HEK293 (cell line): ENCODE measurements around the gene LOXL1.
A peak's percentile ranks its signal among the peaks of the same experiment; 100 is the strongest.

Experiments used
- CTCF ChIA-PET: fragments of 350-600 bp; formaldehyde crosslinking; extraction: SDS; loops from one replicate; lab custom pipeline; 2021; ENCODE audit warnings: antibody characterized with exemption; lab: Yijun Ruan, JAX
- POLR2A ChIA-PET: fragments of 300-600 bp; formaldehyde crosslinking; extraction: SDS; loops from one replicate; lab custom pipeline; 2020; ENCODE audit warnings: antibody characterized with exemption, inconsistent platforms; lab: Yijun Ruan, JAX
- H3K27ac ChIP-seq: fragments of 200-500 bp; sonication (Bioruptor generic); 2 replicates; pipeline ENCODE4 v1.5.1; 2014; ENCODE audit warnings: low read depth, low read length, control low read depth, inconsistent platforms; ENCODE audit errors: extremely low read depth
- H3K36me3 ChIP-seq, 2 experiments: fragments of 200-500 bp in 1 of 2; sonication (Bioruptor generic) in 1 of 2; 1 replicate in 1 of 2; 2 replicates in 1 of 2; pipeline ENCODE4 v1.5.1; 2014 to 2017; ENCODE audit warnings: inconsistent platforms in 2 of 2, low read length in 2 of 2; ENCODE audit not compliant: control insufficient read depth in 2 of 2, insufficient read depth in 1 of 2
- H3K4me1 ChIP-seq: fragments of 200-500 bp; sonication (Bioruptor generic); 2 replicates; pipeline ENCODE4 v1.5.1; 2014; ENCODE audit warnings: mild to moderate bottlenecking, low read length, inconsistent platforms; ENCODE audit not compliant: control insufficient read depth, insufficient read depth
- H3K4me3 ChIP-seq: 2 replicates; pipeline ENCODE4 v1.5.1; 2011; ENCODE audit warnings: low read depth, mild to moderate bottlenecking, control low read depth, low read length, moderate library complexity
- H3K9me3 ChIP-seq: fragments of 200-500 bp; sonication (Bioruptor generic); 2 replicates; pipeline ENCODE4 v1.5.1; 2014; ENCODE audit warnings: low read depth, low read length, inconsistent platforms; ENCODE audit not compliant: control insufficient read depth, insufficient read depth
- EGR2 ChIP-seq: fragments of 450-650 bp; formaldehyde crosslinking; IDR thresholded peaks from 2 replicates; pipeline ENCODE4 v1.5.1; 2016; ENCODE audit warnings: low read depth, missing biosample characterization, missing genetic modification characterization
- KLF1 ChIP-seq: fragments of 450-650 bp; formaldehyde crosslinking; IDR thresholded peaks from 2 replicates; pipeline ENCODE4 v1.5.1; 2016; ENCODE audit warnings: missing biosample characterization, missing genetic modification characterization
- KLF9 ChIP-seq: fragments of 450-650 bp; formaldehyde crosslinking; IDR thresholded peaks from 2 replicates; pipeline ENCODE4 v1.5.1; 2016; ENCODE audit warnings: missing biosample characterization, missing genetic modification characterization, low read depth
- RBAK ChIP-seq: fragments of 450-650 bp; formaldehyde crosslinking; IDR thresholded peaks from 2 replicates; pipeline ENCODE4 v1.5.1; 2016; ENCODE audit warnings: missing biosample characterization, missing genetic modification characterization
- TRIM28 ChIP-seq: IDR thresholded peaks from 2 replicates; pipeline ENCODE4 v1.6.1; 2011; ENCODE audit warnings: low read length, control low read depth, borderline replicate concordance
- YY2 ChIP-seq: fragments of 450-650 bp; formaldehyde crosslinking; IDR thresholded peaks from 2 replicates; pipeline ENCODE4 v1.5.1; 2016; ENCODE audit warnings: missing biosample characterization, missing genetic modification characterization
- ZBTB17 ChIP-seq: fragments of 450-650 bp; formaldehyde crosslinking; IDR thresholded peaks from 2 replicates; pipeline ENCODE4 v1.5.1; 2016; ENCODE audit warnings: missing biosample characterization, missing genetic modification characterization
- ZBTB21 ChIP-seq: fragments of 450-650 bp; formaldehyde crosslinking; IDR thresholded peaks from 2 replicates; pipeline ENCODE4 v1.5.1; 2017; ENCODE audit warnings: missing biosample characterization, missing genetic modification characterization
- ZBTB44 ChIP-seq: fragments of 450-650 bp; IDR thresholded peaks from 2 replicates; pipeline ENCODE4 v1.5.1; 2018; ENCODE audit warnings: missing biosample characterization, mild to moderate bottlenecking, missing genetic modification characterization
- ZIC2 ChIP-seq: fragments of 450-650 bp; formaldehyde crosslinking; IDR thresholded peaks from 2 replicates; pipeline ENCODE4 v1.5.1; 2016; ENCODE audit warnings: missing biosample characterization, missing genetic modification characterization
- ZNF121 ChIP-seq: fragments of 450-650 bp; formaldehyde crosslinking; IDR thresholded peaks from 2 replicates; pipeline ENCODE4 v1.5.1; 2016; ENCODE audit warnings: missing biosample characterization, missing genetic modification characterization
- ZNF239 ChIP-seq: fragments of 450-650 bp; formaldehyde crosslinking; IDR thresholded peaks from 2 replicates; pipeline ENCODE4 v1.5.1; 2016; ENCODE audit warnings: missing biosample characterization, missing genetic modification characterization
- ZNF324 ChIP-seq: fragments of 450-650 bp; formaldehyde crosslinking; IDR thresholded peaks from 2 replicates; pipeline ENCODE4 v1.5.1; 2016; ENCODE audit warnings: missing biosample characterization, missing genetic modification characterization
- ZNF394 ChIP-seq: fragments of 450-650 bp; formaldehyde crosslinking; IDR thresholded peaks from 2 replicates; pipeline ENCODE4 v1.5.1; 2016; ENCODE audit warnings: missing biosample characterization, missing genetic modification characterization, mild to moderate bottlenecking, moderate library complexity, borderline replicate concordance
- ZNF426 ChIP-seq: fragments of 450-650 bp; formaldehyde crosslinking; IDR thresholded peaks from 2 replicates; pipeline ENCODE4 v1.5.1; 2017; ENCODE audit warnings: missing biosample characterization, missing genetic modification characterization, mild to moderate bottlenecking, inconsistent platforms, moderate library complexity
- ZNF544 ChIP-seq: fragments of 450-650 bp; formaldehyde crosslinking; IDR thresholded peaks from 2 replicates; pipeline ENCODE4 v1.5.0; 2017; ENCODE audit warnings: missing biosample characterization, missing genetic modification characterization
- ZNF560 ChIP-seq: fragments of 450-650 bp; formaldehyde crosslinking; IDR thresholded peaks from 2 replicates; pipeline ENCODE4 v1.5.1; 2017; ENCODE audit warnings: missing biosample characterization, missing genetic modification characterization, borderline replicate concordance
- ZNF571 ChIP-seq: fragments of 450-650 bp; formaldehyde crosslinking; IDR thresholded peaks from 2 replicates; pipeline ENCODE4 v1.5.0; 2017; ENCODE audit warnings: missing biosample characterization, missing genetic modification characterization
- ZNF629 ChIP-seq: fragments of 450-650 bp; formaldehyde crosslinking; IDR thresholded peaks from 2 replicates; pipeline ENCODE4 v1.5.1; 2017; ENCODE audit warnings: missing biosample characterization, missing genetic modification characterization
- ZNF654 ChIP-seq: fragments of 450-650 bp; formaldehyde crosslinking; IDR thresholded peaks from 2 replicates; pipeline ENCODE4 v1.5.1; 2016; ENCODE audit warnings: low read depth, missing biosample characterization, missing genetic modification characterization
- ZNF660 ChIP-seq: fragments of 450-650 bp; IDR thresholded peaks from 2 replicates; pipeline ENCODE4 v1.5.1; 2018; ENCODE audit warnings: missing biosample characterization, mild to moderate bottlenecking, missing genetic modification characterization
- ZNF791 ChIP-seq: fragments of 450-650 bp; formaldehyde crosslinking; IDR thresholded peaks from 2 replicates; pipeline ENCODE4 v1.5.1; 2016; ENCODE audit warnings: missing biosample characterization, missing genetic modification characterization
- ZNF830 ChIP-seq: fragments of 450-650 bp; IDR thresholded peaks from 2 replicates; pipeline ENCODE4 v1.5.0; 2018; ENCODE audit warnings: missing biosample characterization, missing genetic modification characterization, low read depth, mild to moderate bottlenecking, moderate library complexity
- ZSCAN23 ChIP-seq: fragments of 450-650 bp; formaldehyde crosslinking; IDR thresholded peaks from 2 replicates; pipeline ENCODE4 v1.5.1; 2016; ENCODE audit warnings: missing biosample characterization, missing genetic modification characterization
- TF ChIP-seq, protein P1 (sequence below): fragments of 450-650 bp; formaldehyde crosslinking; IDR thresholded peaks from 2 replicates; pipeline ENCODE4 v1.5.1; 2016; ENCODE audit warnings: missing biosample characterization, missing genetic modification characterization
- TF ChIP-seq, protein P2 (sequence below): fragments of 450-650 bp; formaldehyde crosslinking; optimal IDR thresholded peaks from 2 replicates; pipeline ENCODE3; 2016; ENCODE audit warnings: missing biosample characterization, mild to moderate bottlenecking, missing genetic modification characterization

LOXL1 gene

DNA sequence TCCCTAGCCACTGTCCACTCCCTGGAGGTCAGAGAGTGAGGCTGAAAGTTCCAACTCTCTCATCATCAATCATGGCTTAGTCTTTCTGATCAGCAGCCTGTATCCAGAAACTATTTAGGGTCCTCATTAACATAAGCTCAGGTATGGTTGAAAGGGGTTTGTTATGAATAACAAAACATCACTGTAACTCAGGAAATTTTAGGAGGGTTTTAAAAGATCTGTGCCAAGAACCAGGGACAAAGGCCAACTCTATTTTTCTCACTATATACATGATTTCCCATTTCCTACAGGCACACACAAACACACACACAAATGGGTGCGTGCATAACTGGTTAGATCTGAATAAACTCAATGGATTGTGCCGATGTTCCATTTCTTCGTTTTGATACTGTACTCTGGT, 42.2 kb downstream of the LOXL1 start (continued):
- no peak for TF ChIP-seq ZNF544 (tag by site-specific recombination)
- no peak for TF ChIP-seq ZNF560 (tag by site-specific recombination)
- TF ChIP-seq ZNF239 (tag by site-specific recombination): no peak

GRCh38 chr15:73969151-73969759, 43.0 kb downstream of the LOXL1 start:
- Histone ChIP-seq H3K36me3 (no peaks in the 10 kb centered on the region), H3K4me1 (peaks cover 3% of the 10 kb centered on the region; the same call in 1 of the 2 replicates), H3K4me3 (no peak overlapping the region), H3K27ac (no peak overlapping the region), H3K9me3 (no peaks in the 10 kb centered on the region)
- CTCF ChIA-PET: interaction anchor here (0.6 to 13.4 kb wide), 11 partner anchors 14 to 353 kb away, joined by 3 to 276 read pairs (median 4); no protein-coding TSS in a partner anchor
- POLR2A ChIA-PET: no interaction called here
- TF ChIP-seq YY2 (no peak), ZNF654 (tag by site-specific recombination) (no peak), ZNF660 (tag by site-specific recombination) (no peak), ZNF324 (tag by site-specific recombination) (no peak), KLF9 (tag by site-specific recombination) (no peak), ZNF426 (tag by site-specific recombination) (no peak), ZNF629 (tag by site-specific recombination) (no peak), ZNF791 (no peak), TRIM28 (no peak), ZNF830 (no peak), ZNF571 (tag by site-specific recombination) (no peak)
- TF ChIP-seq, protein P1, sequence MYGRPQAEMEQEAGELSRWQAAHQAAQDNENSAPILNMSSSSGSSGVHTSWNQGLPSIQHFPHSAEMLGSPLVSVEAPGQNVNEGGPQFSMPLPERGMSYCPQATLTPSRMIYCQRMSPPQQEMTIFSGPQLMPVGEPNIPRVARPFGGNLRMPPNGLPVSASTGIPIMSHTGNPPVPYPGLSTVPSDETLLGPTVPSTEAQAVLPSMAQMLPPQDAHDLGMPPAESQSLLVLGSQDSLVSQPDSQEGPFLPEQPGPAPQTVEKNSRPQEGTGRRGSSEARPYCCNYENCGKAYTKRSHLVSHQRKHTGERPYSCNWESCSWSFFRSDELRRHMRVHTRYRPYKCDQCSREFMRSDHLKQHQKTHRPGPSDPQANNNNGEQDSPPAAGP (tag by site-specific recombination): no peak

- no peak overlapping the region for H3K27ac ChIP-seq
- CTCF ChIA-PET: interaction anchor here (0.5 to 13.4 kb wide), 49 partner anchors 9 to 797 kb away, joined by 3 to 276 read pairs (median 3); partner anchors contain the start of genes PML, STOML1 and STRA6
- TF ChIP-seq ZIC2: peak; percentile 42; the same call in 1 of the 2 replicates
- peak; percentile 58; the same call in 1 of the 2 replicates for TF ChIP-seq KLF9 (tag by site-specific recombination)
- TF ChIP-seq ZBTB17 (tag by site-specific recombination): peak; percentile 86
- no peak for TF ChIP-seq RBAK (tag by site-specific recombination)
- TF ChIP-seq ZNF394 (tag by site-specific recombination): peak; percentile 46; the same call in 1 of the 2 replicates
- TF ChIP-seq ZBTB44 (tag by site-specific recombination): peak; percentile 21; the same call in 1 of the 2 replicates
- TF ChIP-seq, protein P1 (tag by site-specific recombination): peak; percentile 57; the same call in 1 of the 2 replicates
- TF ChIP-seq ZNF660 (tag by site-specific recombination): peak; percentile 77
- TF ChIP-seq ZNF654 (tag by site-specific recombination): peak; percentile 97
- peak; percentile 26; the same call in 1 of the 2 replicates for TF ChIP-seq ZBTB21
- TF ChIP-seq KLF1 (tag by site-specific recombination): peak; percentile 28; the same call in 1 of the 2 replicates
- TF ChIP-seq ZNF121: peak; percentile 96
- TF ChIP-seq, protein P2, sequence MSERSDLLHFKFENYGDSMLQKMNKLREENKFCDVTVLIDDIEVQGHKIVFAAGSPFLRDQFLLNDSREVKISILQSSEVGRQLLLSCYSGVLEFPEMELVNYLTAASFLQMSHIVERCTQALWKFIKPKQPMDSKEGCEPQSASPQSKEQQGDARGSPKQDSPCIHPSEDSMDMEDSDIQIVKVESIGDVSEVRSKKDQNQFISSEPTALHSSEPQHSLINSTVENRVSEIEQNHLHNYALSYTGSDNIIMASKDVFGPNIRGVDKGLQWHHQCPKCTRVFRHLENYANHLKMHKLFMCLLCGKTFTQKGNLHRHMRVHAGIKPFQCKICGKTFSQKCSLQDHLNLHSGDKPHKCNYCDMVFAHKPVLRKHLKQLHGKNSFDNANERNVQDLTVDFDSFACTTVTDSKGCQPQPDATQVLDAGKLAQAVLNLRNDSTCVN (tag by site-specific recombination): peak; percentile 18
- no peak for TF ChIP-seq ZSCAN23 (tag by site-specific recombination)
- TF ChIP-seq EGR2 (tag by site-specific recombination): no peak
Measured at GRCh38 chr15:73972984-73973682, 46.9 kb downstream of the LOXL1 start.

More at GRCh38 chr15:73972984-73973682, 46.9 kb downstream of the LOXL1 start:
- no peaks in the 10 kb centered on the region; the same call in 1 of the 2 replicates for H3K4me1 ChIP-seq
- no peaks in the 10 kb centered on the region for H3K9me3 ChIP-seq
- POLR2A ChIA-PET: interaction anchor here (0.6 to 1.3 kb wide), 5 partner anchors 10 to 1717 kb away, joined by 3 to 5 read pairs (median 4); partner anchors contain the start of gene PML
- no peaks in the 10 kb centered on the region for H3K36me3 ChIP-seq
- H3K4me3 ChIP-seq: no peak overlapping the region
